ENCODE measurements around the gene NPR1. TPM values are rescaled to one million over a fixed set of nuclear protein-coding genes. Genes with fewer than 3 reads are reported as not detected.

NPR1 gene
- total and polyA plus RNA-seq, 2 of the 4 experiments (the other 2 are of a cell fraction): 0.02 TPM; not detected in 1

DNA sequence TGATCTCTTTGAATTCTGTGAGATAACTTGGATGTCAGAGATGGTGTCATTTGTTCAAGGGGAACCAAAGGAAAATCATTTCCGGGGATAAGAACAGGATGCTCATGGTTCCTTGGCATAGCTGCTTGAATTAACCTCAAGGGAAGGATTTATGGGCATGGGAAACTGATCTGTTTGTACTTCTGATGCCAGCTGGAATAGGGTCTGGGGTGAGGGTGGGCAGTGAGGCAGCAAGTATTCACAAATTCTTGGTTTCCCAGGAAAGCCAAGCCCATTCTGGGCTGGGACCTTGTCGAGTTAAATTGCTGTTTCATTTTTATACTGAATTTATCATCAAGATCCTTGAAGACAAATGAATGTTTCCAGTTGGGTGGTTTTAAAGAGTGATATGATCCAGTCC is 63.5 kb downstream of the NPR1 start:
- H2BK20ac ChIP-seq (ENCODE audit: low read depth, low read length): no peak overlapping the region
- intact Hi-C loops (cut with micrococcal nuclease): no loop called here
- no peak overlapping the region for H2AK9ac ChIP-seq (replicated peaks; ENCODE audit: low read depth, low read length, poor library complexity)
- no TSS peak for BruUV-seq (replicated peaks)
- no peak for ATAC-seq (ENCODE audit: low read depth)
- H4K8ac ChIP-seq (ENCODE audit: low read depth in 2 of 2, low read length in 2 of 2): no peak overlapping the region
- no peak for DNase-seq
- POLR2A ChIA-PET (ENCODE audit: unreplicated experiment): no interaction called here
- no peak overlapping the region for H3K18ac ChIP-seq (ENCODE audit: low read depth, low read length)
- in situ Hi-C loops (cut with MboI; ENCODE audit: low sequenced_read_pairs): no loop called here
- H3K14ac ChIP-seq (replicated peaks; ENCODE audit: low read depth, low read length): no peak overlapping the region
- WGBS, 2 experiments (ENCODE audit: extremely low coverage in 2 of 2, insufficient read length in 1 of 2): 88% methylated on average over 1 of the region's 2 CpGs; no CpG with 5 or more reads in 1 of the 2 experiments
- no peak overlapping the region for H2BK120ac ChIP-seq (ENCODE audit: low read depth, low read length)
- H3K9ac ChIP-seq (ENCODE audit: low read depth, low read length): no peak overlapping the region
- no peak overlapping the region for H2BK5ac ChIP-seq (ENCODE audit: low read depth, low read length, poor library complexity, severe bottlenecking)
- no peak overlapping the region for H3K23ac ChIP-seq (ENCODE audit: low read depth, low read length)
- peaks cover 3% of the 10 kb centered on the region for H3K4me1 ChIP-seq (ENCODE audit: control insufficient read depth, insufficient read depth, low read length)
- no peak overlapping the region for H2BK15ac ChIP-seq (ENCODE audit: low read depth, low read length)
- no peaks in the 10 kb centered on the region for H3K27me3 ChIP-seq (ENCODE audit: control insufficient read depth, insufficient read depth, low read length)
- peaks cover 10% of the 10 kb centered on the region; the same call in 1 of the 2 replicates for H3K9me1 ChIP-seq (ENCODE audit: insufficient read depth, low read length)
- no peak overlapping the region for H2AFZ ChIP-seq (replicated peaks; ENCODE audit: low read length, poor library complexity)
- no peak overlapping the region for H3K4me2 ChIP-seq (ENCODE audit: low read depth, low read length)
- TF ChIP-seq CTCF (conservative IDR thresholded peaks at IDR 0.05; ENCODE audit: low read depth, low read length) (no peak), RFX5 (IDR thresholded peaks at IDR 0.05; ENCODE audit: low read depth, low read length) (no peak), MXI1 (IDR thresholded peaks at IDR 0.05; ENCODE audit: borderline replicate concordance, low read depth, low read length) (no peak), MAFK (IDR thresholded peaks at IDR 0.05; ENCODE audit: low read depth, low read length) (no peak), NFE2L2 (IDR thresholded peaks at IDR 0.05; ENCODE audit: low read depth, low read length) (no peak), SMC3 (IDR thresholded peaks at IDR 0.05; ENCODE audit: low read depth, low read length) (no peak), CEBPB (IDR thresholded peaks at IDR 0.05; ENCODE audit: low read depth, low read length) (no peak)
- TF ChIP-seq, protein P1, sequence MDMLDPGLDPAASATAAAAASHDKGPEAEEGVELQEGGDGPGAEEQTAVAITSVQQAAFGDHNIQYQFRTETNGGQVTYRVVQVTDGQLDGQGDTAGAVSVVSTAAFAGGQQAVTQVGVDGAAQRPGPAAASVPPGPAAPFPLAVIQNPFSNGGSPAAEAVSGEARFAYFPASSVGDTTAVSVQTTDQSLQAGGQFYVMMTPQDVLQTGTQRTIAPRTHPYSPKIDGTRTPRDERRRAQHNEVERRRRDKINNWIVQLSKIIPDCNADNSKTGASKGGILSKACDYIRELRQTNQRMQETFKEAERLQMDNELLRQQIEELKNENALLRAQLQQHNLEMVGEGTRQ (IDR thresholded peaks at IDR 0.05; ENCODE audit: low read depth, low read length): no peak
- TF ChIP-seq, protein P2, sequence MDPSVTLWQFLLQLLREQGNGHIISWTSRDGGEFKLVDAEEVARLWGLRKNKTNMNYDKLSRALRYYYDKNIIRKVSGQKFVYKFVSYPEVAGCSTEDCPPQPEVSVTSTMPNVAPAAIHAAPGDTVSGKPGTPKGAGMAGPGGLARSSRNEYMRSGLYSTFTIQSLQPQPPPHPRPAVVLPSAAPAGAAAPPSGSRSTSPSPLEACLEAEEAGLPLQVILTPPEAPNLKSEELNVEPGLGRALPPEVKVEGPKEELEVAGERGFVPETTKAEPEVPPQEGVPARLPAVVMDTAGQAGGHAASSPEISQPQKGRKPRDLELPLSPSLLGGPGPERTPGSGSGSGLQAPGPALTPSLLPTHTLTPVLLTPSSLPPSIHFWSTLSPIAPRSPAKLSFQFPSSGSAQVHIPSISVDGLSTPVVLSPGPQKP (IDR thresholded peaks at IDR 0.05; ENCODE audit: borderline replicate concordance, low read depth, low read length): no peak
- no peaks in the 10 kb centered on the region for H3K9me3 ChIP-seq (ENCODE audit: control insufficient read depth, insufficient read depth, low read length)
- no peak overlapping the region for H3K56ac ChIP-seq (ENCODE audit: extremely low read depth, insufficient read depth, low read length)
- H4K20me1 ChIP-seq (ENCODE audit: insufficient read depth, low read length): no peaks in the 10 kb centered on the region
- H4K91ac ChIP-seq (ENCODE audit: insufficient read depth, low read depth, low read length): no peak overlapping the region
- no peak overlapping the region for H3K27ac ChIP-seq (ENCODE audit: insufficient read depth, low read length)
- peaks cover 31% of the 10 kb centered on the region for H3K36me3 ChIP-seq (ENCODE audit: control insufficient read depth, insufficient read depth, low read length)
- H3K79me1 ChIP-seq (ENCODE audit: low read depth in 1 of 2, low read length in 2 of 2): peaks cover 23 to 33% of the 10 kb centered on the region in 2 experiments
- H3K4me3 ChIP-seq (ENCODE audit: insufficient read depth, low read depth, low read length): no peak overlapping the region
- H2AK5ac ChIP-seq (ENCODE audit: low read depth, low read length): no peak overlapping the region
- dilution Hi-C loops (cut with HindIII; ENCODE audit: low sequenced_read_pairs, unreplicated experiment): no loop called here
- H4K5ac ChIP-seq (ENCODE audit: low read depth, low read length): no peak overlapping the region
- CTCF ChIA-PET: no interaction called here
- H3K4ac ChIP-seq (ENCODE audit: low read depth, low read length): no peak overlapping the region
